KOPT-K1 (cell line): ENCODE results near the gene RNF220.
"Not testable (repeated sequence)": the region's sequence is repeated elsewhere in the genome, so short reads cannot be mapped to it uniquely, and the experiment has no call there.

ENCODE experiments used
- H3K27ac ChIP-seq: fragments of 200-600 bp; sonication (generic); 2 replicates; pipeline ENCODE4 v1.5.1; 2016; ENCODE audit warnings: antibody characterized with exemption, mild to moderate bottlenecking, low read depth, low read length; ENCODE audit not compliant: poor library complexity, severe bottlenecking
- H3K36me3 ChIP-seq: fragments of 200-600 bp; sonication (generic); 2 replicates; pipeline ENCODE4 v1.5.1; 2017; ENCODE audit warnings: antibody characterized with exemption, mild to moderate bottlenecking, low read length, moderate library complexity; ENCODE audit not compliant: insufficient read depth
- H3K9me3 ChIP-seq: fragments of 200-600 bp; sonication (generic); 2 replicates; pipeline ENCODE4 v1.5.1; 2017; ENCODE audit warnings: antibody characterized with exemption, low read length, mild to moderate bottlenecking; ENCODE audit not compliant: insufficient read depth, poor library complexity, severe bottlenecking

The RNF220 gene

DNA sequence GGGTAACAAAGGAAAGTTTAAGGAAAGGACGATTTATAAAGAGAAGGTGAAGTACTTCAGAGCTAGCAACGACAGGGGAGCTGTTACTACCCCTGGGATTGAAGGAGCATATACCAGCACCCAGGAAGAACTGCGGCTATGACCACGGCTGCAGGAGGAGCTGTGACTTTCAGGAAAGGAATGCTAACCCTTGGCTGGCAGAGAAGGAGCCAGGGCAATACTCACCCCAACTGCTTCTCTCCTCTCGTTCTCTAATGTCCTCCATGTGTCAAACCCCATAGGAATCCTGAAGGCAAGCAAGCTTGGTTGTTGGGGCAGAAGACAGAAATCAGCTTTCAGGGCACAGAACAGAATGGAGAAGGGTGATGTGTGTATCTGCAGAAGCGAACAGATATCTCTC, 148.7 kb downstream of the RNF220 start:
- H3K9me3 ChIP-seq: no peaks in the 10 kb centered on the region
- no peak overlapping the region for H3K27ac ChIP-seq
- no peaks in the 10 kb centered on the region for H3K36me3 ChIP-seq

DNA sequence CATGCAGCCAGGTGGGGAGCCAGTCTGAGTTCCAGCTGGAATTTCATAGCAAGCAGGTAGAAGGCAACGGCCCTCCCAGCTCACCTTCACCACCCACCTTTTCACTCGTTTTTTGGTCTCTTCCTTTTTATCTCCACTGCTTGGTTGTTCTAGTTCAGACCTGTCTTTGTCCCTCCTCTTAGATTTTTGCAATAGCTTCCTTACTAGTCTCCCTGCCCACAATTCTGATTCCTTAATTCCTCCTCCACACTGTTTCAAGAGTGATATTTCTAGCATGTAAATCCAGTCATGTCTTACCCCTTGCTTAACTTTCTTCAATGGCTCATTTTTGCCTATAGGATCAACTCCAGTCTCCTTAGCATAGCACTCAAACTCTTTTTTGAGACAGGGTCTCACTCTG, 149.7 kb downstream of the RNF220 start:
- Histone ChIP-seq H3K9me3 (no peaks in the 10 kb centered on the region), H3K36me3 (no peaks in the 10 kb centered on the region), H3K27ac (no peak overlapping the region)

DNA sequence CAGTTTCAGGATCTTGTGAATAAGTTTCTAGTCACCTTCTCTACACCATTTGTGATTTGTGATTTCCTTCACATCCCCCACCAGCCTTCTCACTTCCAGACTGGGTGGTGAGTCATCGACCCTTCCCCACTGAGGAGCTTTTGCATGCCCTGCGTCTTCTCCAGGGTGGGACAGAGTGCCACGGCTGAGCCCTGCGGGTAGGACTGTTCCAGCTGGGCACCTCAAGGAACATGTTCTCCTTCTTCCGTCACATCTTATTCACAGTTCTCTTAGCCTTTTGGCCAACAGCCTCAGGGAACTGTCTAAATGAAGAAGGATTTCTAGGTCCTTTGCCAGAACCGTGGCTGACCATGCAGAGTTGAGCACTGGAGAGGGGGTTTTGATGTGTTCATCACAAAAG, 152.7 kb downstream of the RNF220 start:
- H3K9me3 ChIP-seq: no peaks in the 10 kb centered on the region
- H3K27ac ChIP-seq: no peak overlapping the region
- no peaks in the 10 kb centered on the region for H3K36me3 ChIP-seq

DNA sequence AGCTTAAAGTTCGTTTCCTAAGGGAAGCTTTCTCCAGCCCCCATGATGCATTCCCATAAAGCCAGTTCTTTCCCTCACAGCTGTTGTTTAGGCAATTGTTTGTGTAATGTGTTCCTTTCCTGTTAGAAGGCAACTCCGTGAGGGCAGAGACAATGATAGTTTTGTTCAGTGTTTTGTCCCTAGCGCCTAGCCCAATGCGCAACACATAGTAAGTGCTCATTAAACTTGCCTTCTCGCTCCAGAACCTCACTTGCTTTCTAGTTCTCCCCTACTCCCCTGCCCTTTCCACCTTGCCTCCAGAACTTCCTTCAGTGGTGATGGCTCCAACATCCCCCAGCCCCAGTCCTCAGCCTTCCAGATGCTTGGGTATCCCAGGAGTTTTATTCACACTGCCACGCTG, 153.8 kb downstream of the RNF220 start:
- Histone ChIP-seq H3K9me3 (no peaks in the 10 kb centered on the region), H3K36me3 (no peaks in the 10 kb centered on the region), H3K27ac (no peak overlapping the region)

DNA sequence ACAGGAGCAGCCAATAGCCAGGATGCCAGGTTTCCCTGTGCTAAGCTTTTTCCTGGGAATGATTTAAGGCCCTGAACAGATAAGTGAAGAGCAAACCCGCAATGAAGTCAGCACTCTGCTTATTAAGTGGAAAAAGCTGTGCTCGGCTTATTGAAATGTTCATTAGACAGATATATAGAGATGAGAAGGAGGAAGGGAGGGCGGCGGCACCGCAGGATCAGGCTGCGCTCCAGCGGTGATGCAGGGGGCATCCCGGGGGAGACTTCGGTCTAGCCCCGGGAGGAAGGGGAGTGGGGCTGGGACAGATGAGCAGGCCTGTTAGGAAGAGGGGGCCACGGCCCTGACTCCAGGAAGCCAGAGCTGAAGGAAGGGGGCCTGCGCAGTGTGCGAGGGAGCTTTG, 154.3 kb downstream of the RNF220 start:
- Histone ChIP-seq H3K27ac (no peak overlapping the region), H3K9me3 (no peaks in the 10 kb centered on the region), H3K36me3 (no peaks in the 10 kb centered on the region)

DNA sequence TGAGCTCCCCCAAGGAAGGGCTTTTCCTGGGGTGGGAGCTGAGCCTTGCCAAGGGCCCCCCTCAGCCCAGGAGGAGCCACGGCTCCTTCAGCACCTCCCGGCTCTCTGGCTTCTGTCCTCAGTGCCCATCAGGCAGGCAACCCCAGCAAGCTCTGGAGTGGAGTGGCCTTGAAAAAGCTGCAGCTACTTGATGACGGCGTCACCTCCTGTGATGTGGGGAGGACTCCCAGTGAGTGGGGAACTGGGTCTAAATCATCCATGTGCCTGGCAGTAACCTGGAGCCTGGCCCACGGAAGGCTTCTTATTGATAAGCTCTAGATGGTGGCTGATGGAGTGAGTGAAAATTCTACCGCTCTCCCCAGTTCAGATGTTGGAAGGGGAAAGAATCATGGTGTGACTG, 154.9 kb downstream of the RNF220 start:
- H3K27ac ChIP-seq: no peak overlapping the region
- no peaks in the 10 kb centered on the region for H3K36me3 ChIP-seq
- no peaks in the 10 kb centered on the region for H3K9me3 ChIP-seq

DNA sequence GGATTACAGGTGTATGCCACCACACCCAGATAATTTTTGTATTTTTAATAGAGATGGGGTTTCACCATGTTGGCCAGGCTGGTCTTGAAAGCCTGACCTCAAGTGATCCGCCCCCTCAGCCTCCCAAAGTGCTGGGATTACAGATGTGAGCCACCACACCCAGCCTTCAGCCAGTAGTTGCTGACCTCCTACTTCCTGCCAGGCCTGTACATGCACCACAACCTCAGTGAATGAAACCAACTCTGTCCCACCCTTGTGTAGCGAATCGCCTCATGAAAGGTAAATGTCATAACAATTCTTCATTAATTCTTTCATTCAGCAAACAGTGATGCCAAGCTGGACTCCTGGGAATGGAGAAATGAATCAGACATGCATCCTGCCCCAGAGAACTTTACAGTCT, 155.6 kb downstream of the RNF220 start:
- not testable (repeated sequence) for H3K36me3 ChIP-seq, H3K27ac ChIP-seq

DNA sequence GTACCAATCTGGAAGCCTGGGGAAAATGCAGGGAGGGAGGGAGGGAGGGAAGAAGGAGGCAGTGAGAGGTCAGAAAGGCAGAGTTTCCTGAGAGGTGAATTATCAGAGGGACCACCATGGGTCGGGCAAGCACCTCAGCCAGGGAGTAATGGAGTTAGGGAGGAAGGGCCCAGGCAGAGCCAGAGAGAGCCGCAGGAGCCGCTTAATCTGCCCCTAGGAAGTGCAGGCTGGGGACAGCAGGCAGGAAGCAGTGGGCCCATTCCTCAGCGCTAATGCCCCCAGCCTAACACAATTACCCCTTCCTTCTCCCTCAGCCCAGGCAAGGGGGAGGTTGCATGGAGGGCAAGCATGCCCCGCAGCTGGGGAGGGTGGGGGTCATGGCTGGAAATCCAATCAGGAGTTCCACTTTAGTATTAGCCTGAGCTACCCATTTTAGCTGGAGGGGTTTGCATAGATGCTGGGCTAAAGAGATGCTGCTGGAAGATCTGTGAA, 160.2 kb downstream of the RNF220 start:
- Histone ChIP-seq H3K36me3 (no peaks in the 10 kb centered on the region), H3K27ac (no peak overlapping the region), H3K9me3 (no peaks in the 10 kb centered on the region)

More for the DNA sequence above, 155.6 kb downstream of the RNF220 start:
- H3K9me3 ChIP-seq: not testable (repeated sequence)

DNA sequence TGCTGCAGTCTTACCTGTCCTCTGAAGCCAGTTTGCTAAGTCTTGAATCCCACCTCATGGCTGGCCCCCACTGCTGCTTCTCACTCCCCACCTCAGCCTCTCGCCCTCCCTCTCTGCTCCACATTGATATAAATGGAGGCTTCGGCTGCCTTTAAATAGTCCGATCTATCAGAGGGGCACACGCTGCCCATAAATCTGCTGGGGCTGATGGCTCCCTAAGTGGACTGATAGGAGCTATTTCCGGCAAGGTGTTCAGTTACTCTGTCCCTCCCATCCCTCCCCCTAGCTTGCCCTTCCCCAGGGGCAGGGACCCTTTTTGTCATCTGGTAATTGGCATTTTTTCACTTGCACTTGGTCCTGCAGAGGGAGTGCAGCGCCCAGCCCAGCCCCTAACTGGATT, 160.8 kb downstream of the RNF220 start:
- no peaks in the 10 kb centered on the region for H3K9me3 ChIP-seq
- no peaks in the 10 kb centered on the region for H3K36me3 ChIP-seq
- no peak overlapping the region for H3K27ac ChIP-seq

DNA sequence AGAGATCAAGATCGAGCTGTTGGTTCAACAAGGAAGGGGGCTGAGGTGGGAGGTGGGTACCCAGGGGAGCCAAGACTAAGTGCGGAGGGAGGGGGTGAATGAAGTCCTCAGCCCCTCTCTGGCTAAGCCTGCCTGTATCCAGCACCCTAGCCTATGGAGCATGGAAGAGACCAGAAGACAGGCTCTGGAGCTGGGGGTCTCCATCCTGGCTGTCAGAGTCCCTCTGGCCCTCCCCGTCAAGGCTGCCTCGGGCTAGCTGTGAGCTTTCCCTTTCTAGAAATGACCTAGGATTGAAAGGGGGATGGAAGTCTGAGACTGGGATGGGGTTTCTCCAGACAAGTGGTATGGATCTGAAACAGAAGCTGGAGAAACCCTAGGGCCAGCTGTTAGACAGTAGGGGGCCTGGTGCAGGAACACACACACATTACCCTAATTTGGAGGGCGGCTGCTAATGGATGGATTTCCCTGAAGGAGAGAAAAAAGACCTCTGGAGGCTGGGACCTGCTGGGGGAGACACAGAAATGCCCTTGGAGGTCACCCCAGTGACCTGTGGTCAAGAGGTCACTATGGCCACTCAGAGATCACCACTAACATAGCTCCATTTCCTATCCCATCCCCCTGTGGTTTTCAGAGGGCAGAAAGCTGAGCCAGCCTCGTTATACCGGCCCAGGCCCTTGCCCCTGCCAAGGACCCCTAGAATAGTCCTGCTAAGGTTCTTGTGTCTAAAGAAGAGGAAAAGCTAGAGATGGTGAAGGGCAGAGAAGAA, 161.4 kb downstream of the RNF220 start:
- no peaks in the 10 kb centered on the region for H3K9me3 ChIP-seq
- no peaks in the 10 kb centered on the region for H3K36me3 ChIP-seq
- H3K27ac ChIP-seq: no peak overlapping the region

DNA sequence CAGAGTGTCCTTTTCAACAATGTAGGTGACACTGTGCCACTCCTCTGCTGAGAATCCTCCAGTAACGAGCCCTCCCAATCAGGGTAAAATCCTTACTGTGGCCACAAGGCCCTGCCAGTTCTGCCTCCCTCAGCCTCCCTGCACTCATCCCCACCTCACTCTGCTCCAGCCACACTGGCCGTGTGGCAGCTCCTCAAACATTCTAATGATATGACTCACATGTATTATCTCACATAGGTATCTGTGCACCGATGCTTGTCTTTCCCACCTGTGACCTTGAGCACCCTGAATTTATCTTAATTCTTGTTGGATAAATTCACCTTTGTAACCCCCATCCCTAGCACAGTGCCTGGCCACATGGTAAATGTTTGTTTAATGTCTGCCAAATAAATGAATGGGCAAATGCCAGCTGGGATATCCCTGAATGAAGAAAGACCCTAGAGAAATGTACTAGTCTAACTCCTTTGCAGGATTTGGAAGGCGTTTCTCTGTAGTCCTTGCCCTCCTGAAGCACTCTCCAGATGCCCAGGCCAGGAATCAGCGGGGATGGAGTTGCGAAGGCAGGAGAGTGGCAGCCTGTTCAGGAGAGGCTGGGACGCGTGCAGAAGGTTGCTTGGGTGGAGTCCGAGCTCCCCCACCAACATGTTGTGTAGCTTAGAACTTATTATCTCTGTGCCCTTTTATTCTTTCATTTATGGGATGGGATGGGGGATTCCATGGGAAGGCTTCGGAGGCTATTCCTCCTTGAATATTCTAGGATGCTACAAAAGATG, 163.3 kb downstream of the RNF220 start:
- Histone ChIP-seq H3K27ac (no peak overlapping the region), H3K9me3 (no peaks in the 10 kb centered on the region), H3K36me3 (no peaks in the 10 kb centered on the region)

DNA sequence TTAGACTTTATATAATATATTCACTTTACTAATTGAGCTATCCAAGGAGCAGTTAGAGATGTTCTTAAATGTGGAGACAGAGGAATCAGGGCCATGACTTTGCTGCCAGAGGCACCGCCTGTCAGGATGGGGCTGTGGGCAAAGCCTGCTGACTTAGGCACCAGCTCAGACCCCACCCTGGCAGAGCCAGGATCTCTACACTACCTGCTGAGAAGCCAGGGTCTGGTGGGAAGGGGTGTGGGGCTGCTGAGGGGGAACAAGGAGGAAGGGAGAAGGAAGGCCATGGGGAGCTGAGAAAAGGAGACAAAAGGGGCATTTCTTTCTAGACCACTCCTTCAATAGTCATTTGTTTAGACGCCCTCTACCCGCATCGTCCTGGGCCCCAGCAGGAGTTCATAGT, 164.4 kb downstream of the RNF220 start:
- H3K9me3 ChIP-seq: no peaks in the 10 kb centered on the region
- no peaks in the 10 kb centered on the region for H3K36me3 ChIP-seq
- no peak overlapping the region for H3K27ac ChIP-seq

DNA sequence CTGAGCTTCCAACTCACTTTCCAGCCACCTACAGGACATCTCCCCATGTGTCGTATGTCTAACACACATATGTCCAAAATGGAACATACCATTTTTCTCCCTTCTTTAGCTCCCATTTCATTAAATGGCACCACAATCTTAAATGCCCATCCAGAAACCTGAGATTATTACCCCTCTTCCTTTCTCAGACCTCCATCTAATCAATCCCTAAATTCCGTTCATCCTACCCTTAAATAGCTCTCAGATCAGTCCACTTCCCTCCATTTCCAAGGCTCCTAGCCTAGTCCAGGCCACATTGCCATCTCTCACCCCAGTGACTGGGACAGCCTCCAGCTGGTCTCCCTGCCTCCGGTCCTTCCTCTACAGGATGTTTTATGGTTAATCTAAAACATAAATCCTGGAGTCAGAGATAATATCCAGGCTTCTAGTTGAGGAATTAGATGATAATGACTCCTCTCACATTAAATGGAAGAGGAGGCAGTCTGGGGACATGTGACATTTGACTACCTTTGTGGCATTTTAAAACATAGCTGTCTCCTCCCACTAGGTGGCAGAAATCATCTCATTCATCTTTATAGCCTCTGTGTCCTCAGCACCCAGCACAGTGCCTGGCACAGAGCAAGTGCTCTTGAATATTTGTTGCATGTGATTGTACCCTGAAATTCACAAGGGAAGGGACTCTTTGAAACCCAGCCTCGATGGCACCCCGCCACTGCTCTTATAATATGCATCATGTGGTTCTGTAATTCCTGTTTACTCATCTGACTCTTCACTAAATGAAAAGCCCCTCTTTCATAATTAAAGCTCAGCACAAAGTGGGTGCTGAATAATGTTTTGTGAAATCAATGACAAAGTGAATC, 166.9 kb downstream of the RNF220 start:
- Histone ChIP-seq H3K27ac (no peak overlapping the region), H3K36me3 (no peaks in the 10 kb centered on the region), H3K9me3 (no peaks in the 10 kb centered on the region)

DNA sequence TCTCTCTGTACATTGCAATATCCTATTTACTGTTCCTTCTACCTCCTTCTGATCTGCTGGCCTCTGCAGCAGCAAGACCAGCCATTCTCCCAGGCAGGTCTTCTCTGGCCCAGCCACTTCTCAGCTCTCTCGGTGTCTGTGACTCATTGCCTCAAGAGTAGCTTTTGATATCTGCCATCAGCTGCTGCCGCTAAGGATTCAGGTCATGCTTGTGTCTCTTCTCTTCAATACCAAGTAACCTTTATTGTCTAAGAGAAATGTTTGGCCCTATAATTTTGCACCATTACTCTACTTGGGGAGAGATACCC, 167.5 kb downstream of the RNF220 start:
- H3K9me3 ChIP-seq: no peaks in the 10 kb centered on the region

DNA sequence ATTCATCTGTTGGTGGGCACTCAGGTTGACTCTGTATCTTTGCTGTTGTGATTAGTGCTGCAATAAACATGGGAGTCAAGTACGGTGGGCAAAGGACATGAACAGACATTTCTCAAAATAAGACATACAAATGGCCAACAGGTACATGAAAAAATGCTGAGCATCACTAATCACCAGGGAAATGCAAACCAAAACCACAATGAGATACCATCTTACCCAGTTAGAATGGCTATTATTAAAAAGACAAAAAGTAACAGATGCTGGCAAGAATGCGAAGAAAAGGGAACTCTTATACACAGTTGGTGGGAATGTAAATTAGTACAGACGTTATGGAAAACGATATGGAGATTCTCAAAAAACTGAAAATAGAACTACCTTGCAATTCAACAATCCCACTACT, 170.3 kb downstream of the RNF220 start:
- no peaks in the 10 kb centered on the region for H3K36me3 ChIP-seq
- no peaks in the 10 kb centered on the region for H3K9me3 ChIP-seq
- H3K27ac ChIP-seq: no peak overlapping the region

More for the DNA sequence above, 167.5 kb downstream of the RNF220 start:
- H3K27ac ChIP-seq: no peak overlapping the region
- no peaks in the 10 kb centered on the region for H3K36me3 ChIP-seq
